ENCODE measurements around the gene DNAH7. TPM values are rescaled to one million over a fixed set of nuclear protein-coding genes. Genes with fewer than 3 reads are reported as not detected.

DNAH7 gene
- total RNA-seq, 2 experiments from 2014 or later = 0.07 TPM

DNA sequence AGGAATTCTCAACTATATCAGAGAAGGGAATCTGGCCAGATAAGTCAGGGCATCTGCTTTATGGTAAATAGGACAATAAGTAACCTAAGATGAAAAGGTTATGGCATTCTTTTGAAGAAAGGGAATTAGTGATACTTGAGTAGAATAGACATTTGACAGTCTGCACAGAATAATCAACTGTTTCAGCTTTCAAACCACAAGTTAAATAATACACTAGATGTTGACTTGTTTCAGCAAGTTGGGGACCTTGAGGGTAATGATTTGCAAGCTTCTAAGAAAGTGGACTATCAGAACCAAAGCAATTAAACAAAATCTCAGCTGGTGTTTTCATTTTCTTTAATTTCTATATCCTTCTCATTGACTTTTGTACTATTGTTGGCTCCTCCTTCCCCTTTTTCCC is 357.2 kb downstream of the DNAH7 start:
- TF ChIP-seq, protein P1, sequence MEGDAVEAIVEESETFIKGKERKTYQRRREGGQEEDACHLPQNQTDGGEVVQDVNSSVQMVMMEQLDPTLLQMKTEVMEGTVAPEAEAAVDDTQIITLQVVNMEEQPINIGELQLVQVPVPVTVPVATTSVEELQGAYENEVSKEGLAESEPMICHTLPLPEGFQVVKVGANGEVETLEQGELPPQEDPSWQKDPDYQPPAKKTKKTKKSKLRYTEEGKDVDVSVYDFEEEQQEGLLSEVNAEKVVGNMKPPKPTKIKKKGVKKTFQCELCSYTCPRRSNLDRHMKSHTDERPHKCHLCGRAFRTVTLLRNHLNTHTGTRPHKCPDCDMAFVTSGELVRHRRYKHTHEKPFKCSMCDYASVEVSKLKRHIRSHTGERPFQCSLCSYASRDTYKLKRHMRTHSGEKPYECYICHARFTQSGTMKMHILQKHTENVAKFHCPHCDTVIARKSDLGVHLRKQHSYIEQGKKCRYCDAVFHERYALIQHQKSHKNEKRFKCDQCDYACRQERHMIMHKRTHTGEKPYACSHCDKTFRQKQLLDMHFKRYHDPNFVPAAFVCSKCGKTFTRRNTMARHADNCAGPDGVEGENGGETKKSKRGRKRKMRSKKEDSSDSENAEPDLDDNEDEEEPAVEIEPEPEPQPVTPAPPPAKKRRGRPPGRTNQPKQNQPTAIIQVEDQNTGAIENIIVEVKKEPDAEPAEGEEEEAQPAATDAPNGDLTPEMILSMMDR (IDR thresholded peaks at IDR 0.05) = no peak
- ATAC-seq (no peak), DNase-seq (no peak)
- ChIA-PET POLR2A (no interaction called here), CTCF (interaction anchor here (0.5 kb wide), 1 partner anchor 8 kb away, joined by 3 read pairs; no protein-coding TSS in a partner anchor)
- Mint-ChIP-seq H3K27ac (no peak overlapping the region), H3K36me3 (ENCODE audit: low read depth) (peaks cover 30% of the 10 kb centered on the region), H3K4me1 (ENCODE audit: low read depth) (no peaks in the 10 kb centered on the region), H3K4me3 (no peak overlapping the region), H3K27me3 (no peaks in the 10 kb centered on the region), H3K9me3 (no peaks in the 10 kb centered on the region)
- intact Hi-C loops (cut with micrococcal nuclease) = no loop called here

GRCh38 chr2:195709901-195710806 is 358.5 kb downstream of the DNAH7 start:
- Mint-ChIP-seq H3K27me3 (no peaks in the 10 kb centered on the region), H3K4me1 (ENCODE audit: low read depth) (no peaks in the 10 kb centered on the region), H3K27ac (no peak overlapping the region), H3K9me3 (no peaks in the 10 kb centered on the region), H3K4me3 (no peak overlapping the region), H3K36me3 (ENCODE audit: low read depth) (peaks cover 24% of the 10 kb centered on the region)
- DNase-seq (no peak), ATAC-seq (no peak)
- ChIA-PET CTCF (no interaction called here), POLR2A (interaction anchor here (0.6 kb wide), 1 partner anchor 1075 kb away, joined by 3 read pairs; no protein-coding TSS in a partner anchor)
- TF ChIP-seq, protein P1 (IDR thresholded peaks at IDR 0.05) = no peak
- intact Hi-C loops (cut with micrococcal nuclease) = no loop called here

- DNase-seq (no peak), ATAC-seq (no peak)
- Mint-ChIP-seq H3K4me3 (no peak overlapping the region), H3K4me1 (ENCODE audit: low read depth) (peaks cover 3% of the 10 kb centered on the region), H3K27me3 (no peaks in the 10 kb centered on the region), H3K9me3 (peaks cover under 1% of the 10 kb centered on the region), H3K36me3 (ENCODE audit: low read depth) (peaks cover 22% of the 10 kb centered on the region), H3K27ac (no peak overlapping the region)
- ChIA-PET CTCF (interaction anchor here (0.8 to 1.6 kb wide), 2 partner anchors 27 to 34 kb away, joined by 3 read pairs; no protein-coding TSS in a partner anchor), POLR2A (no interaction called here)
- intact Hi-C loops (cut with micrococcal nuclease) = no loop called here
- TF ChIP-seq, protein P1 (IDR thresholded peaks at IDR 0.05) = no peak
Observed at GRCh38 chr2:195706161-195706900, 362.3 kb downstream of the DNAH7 start.

- TF ChIP-seq, protein P1 (IDR thresholded peaks at IDR 0.05) = no peak
- H3K27me3 Mint-ChIP-seq = no peaks in the 10 kb centered on the region
- H3K9me3 Mint-ChIP-seq = peaks cover 26% of the 10 kb centered on the region
- CTCF ChIA-PET = no interaction called here
- intact Hi-C loops (cut with micrococcal nuclease) = no loop called here
- DNase-seq (no peak), ATAC-seq (no peak)
- H3K4me3 Mint-ChIP-seq = no peak overlapping the region
- POLR2A ChIA-PET = no interaction called here
- peaks cover 40% of the 10 kb centered on the region for H3K36me3 Mint-ChIP-seq (ENCODE audit: low read depth)
- no peak overlapping the region for H3K27ac Mint-ChIP-seq
- H3K4me1 Mint-ChIP-seq (ENCODE audit: low read depth) = peaks cover 13% of the 10 kb centered on the region
Observed at GRCh38 chr2:195700480-195700879, 368.2 kb downstream of the DNAH7 start.

Measured in activated CD8-positive, alpha-beta T cell treated with anti-CD3 and anti-CD28 coated beads for 36 hours (primary cell).